Left cardiac atrium (tissue), 4 donors: ENCODE results near the gene ART1. TPM values are rescaled to one million over a fixed set of nuclear protein-coding genes. Genes with fewer than 3 reads are reported as not detected.
A peak's percentile ranks its signal among the peaks of the same experiment; 100 is the strongest.
"Not testable (repeated sequence)": the region's sequence is repeated elsewhere in the genome, so short reads cannot be mapped to it uniquely, and the experiment has no call there.

ENCODE experiments used
- ATAC-seq, 2 donors: fragments of 200-7000 bp; cut with Tn5 transposase; one replicate each; pipeline ENCODE4 v1.9.1; 2020; ENCODE audit warnings: mild to moderate bottlenecking in 2 of 2, moderate library complexity in 2 of 2
- DNase-seq: peaks from one replicate; pipeline ENCODE4 v3.0.0-alpha.2; 2020
- intact Hi-C, 2 donors: fragments of 100-400 bp; cut with DNase I; formaldehyde crosslinking; loops; one replicate each; pipeline versions ENCODE4 v1.14.1 to v1.15.1; 2022 to 2023
- total RNA-seq, 2 donors: library from RNA; stranded (reverse); fragmentation: NEBNext Ultra II Directional; extraction: Animal tissue kit (Norgen Biotek cat#: 25700); gene quantifications; one replicate each; pipeline ENCODE4 v1.2.1, GENCODE V29; 2021
- donor health status: DM: no; HTN: yes; CAD: no.
- donor health status: DM: no; HTN: yes; CAD: no; lungs with severe emphysema.
- donor health status: DM: yes; HTN: yes; CAD: no.
- donor health status: Dilated cardiomyopathy.

ART1 gene
- total RNA-seq, 2 donors from 2014 or later: not detected

DNA sequence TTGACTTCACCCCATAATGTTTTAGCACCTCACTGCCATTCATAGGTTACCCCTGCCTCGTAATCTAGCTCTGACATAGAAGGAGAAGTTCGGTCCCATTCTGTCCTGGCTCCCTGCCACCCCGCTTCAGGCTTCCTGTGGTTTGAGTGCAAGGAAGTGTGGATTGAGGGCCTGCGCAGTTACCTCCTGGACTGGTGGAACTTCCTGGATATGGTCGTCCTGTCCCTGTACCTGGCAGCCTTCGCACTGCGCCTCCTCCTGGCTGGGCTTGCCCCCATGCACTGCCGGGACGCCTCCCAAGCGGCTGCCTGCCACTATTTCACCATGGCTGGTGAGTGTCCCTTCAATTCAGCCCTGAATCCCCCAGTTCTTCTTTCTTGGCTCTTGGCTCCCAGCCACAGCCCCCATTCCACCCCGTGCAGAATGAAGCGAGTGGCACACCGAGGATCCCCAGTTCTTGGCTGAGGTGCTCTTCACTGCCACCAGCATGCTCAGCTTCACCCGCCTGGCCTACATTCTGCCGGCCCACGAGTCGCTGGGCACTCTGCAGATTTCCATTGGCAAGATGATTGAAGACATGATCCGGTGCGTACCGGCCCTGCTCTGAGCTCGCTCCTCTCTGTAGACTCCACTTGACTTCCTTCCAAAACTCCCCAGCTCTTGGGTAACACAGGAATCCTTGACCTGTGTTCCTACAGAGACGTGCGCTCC lies 18.5 kb upstream of the ART1 start:
- intact Hi-C loops: no loop called here
- DNase-seq (peak; percentile 59), ATAC-seq (peak; percentile 51 to 78)

- intact Hi-C loops: no loop called here
- DNase-seq (no peak), ATAC-seq (peak; percentile 51 to 68)
Observed at GRCh38 chr11:3627291-3627690, 17.6 kb upstream of the ART1 start.

DNA sequence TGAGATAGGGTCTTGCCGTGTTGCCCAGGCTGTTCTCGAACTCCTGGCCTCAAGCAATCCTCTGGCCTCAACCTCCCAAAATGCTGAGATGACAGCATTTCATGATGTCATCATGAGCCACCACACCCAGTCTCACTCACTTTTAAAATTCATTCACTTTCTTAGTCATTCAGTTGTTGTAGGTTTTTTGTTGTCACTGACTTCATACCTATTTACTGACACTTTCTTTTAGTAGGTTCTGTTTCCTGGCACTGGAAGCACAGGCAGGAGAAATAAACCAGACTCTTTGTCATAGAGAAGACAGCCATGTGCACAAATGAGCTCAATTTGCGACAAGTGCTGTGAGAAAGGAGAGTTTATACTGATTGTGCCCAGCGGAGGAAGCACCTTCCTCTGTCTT lies 13.6 kb upstream of the ART1 start:
- ATAC-seq: no peak
- intact Hi-C loops: no loop called here
- DNase-seq: no peak

DNA sequence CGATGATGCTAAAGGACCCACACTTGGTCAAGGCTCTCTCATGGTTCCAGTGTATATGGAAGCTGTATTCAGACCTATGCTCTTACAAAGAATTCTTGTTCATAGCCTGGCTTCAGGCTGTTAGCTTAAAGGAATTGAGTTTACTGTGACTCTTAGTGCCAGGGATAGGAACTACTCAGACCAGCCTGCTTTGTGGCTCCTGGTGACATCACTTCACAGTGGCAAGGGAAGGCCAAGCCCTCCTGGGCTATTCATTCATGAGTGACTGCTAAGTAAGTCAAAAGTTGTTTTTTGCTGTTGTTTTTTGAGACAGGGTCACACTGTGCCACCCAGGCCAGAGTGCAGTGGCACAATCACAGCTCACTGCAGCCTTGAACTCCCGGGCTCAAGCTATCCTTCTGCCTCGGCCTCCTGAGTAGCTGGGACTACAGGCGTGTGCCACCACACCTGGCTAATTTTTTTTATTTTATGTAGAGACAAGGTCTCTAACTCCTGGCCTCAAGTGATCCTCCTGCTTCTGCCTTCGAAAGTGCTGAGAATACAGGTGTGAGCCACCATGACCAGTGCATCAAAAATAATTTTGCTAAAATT lies 12.8 kb upstream of the ART1 start:
- DNase-seq (no peak), ATAC-seq (no peak)
- intact Hi-C loops: no loop called here

- ATAC-seq (no peak), DNase-seq (no peak)
- intact Hi-C loops: no loop called here
Observed at GRCh38 chr11:3635641-3636375, 9.1 kb upstream of the ART1 start.

DNA sequence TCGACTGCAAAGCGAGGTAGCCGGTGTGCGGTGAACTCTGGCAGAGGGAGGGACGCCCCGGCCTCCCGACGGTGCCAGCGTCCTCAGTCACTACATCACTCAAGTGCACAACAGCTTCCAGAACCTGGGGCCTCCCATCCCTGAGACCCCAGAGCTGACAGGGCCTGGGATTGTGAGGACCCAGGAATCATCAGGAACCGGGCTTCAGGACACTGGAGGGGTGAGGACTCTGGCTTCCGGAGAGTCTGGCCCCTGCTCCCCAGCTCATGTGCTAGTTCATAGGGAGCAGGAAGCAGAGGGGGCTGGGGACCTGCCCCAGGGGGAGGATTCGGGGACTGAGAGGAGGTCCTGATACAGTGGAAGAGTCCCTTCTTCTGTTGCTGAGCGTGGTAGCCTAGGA lies 7.7 kb upstream of the ART1 start:
- intact Hi-C loops: no loop called here
- DNase-seq (no peak), ATAC-seq (no peak)

- ATAC-seq: no peak
- DNase-seq: no peak
- intact Hi-C loops: no loop called here
Observed at GRCh38 chr11:3638513-3638912, 6.4 kb upstream of the ART1 start.

DNA sequence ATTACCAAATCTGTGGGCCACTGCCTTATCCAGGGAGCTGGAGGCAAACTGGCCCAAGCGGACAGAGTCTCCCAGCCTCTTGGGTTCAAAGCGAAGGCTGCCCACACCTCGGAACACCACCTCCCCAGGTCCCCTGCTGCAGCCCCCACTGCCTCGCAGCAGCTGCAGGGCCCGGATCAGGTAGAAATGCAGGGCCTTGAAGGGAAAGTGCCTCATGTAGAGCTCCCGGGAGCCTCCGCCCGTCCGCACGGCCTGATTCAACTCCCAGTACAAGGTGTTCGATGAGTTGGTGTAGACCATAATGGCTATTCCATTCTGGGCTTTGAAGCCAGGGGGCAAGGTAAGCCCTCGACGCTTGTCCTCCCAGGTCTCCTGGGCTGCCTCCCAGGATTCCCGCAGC lies 5.1 kb upstream of the ART1 start:
- no peak for ATAC-seq
- intact Hi-C loops: no loop called here
- no peak for DNase-seq

DNA sequence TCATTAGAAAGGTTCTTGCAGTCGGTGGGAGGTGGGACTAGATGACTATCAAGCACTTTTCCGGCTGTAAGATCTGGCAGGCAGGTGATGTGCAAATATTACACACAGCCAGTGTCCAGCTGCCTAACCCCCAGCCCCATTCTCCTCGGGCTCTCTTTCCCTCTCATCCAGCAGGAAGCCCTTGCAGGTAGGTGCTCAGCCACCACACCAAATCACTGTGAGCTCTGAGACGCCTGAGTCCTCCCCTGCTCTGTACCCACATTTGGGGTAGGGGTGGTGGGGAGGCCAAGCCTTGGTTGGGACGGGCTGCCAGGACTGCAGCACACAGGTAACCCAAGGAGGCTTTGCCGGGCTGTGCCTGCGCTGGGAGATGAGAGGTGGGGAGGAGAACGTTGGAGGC lies 3.7 kb upstream of the ART1 start:
- no peak for DNase-seq
- intact Hi-C loops: no loop called here
- ATAC-seq: no peak

- intact Hi-C loops: no loop called here
- DNase-seq: no peak
- ATAC-seq: no peak
Observed at GRCh38 chr11:3641701-3642070, 3.2 kb upstream of the ART1 start, which contains the start of gene ART5. Gene ART5, minus strand, starts transcription at chr11:3641992. Its CDS starts 130 bp downstream, at chr11:3641862.

GRCh38 chr11:3642071-3642951 lies 2.6 kb upstream of the ART1 start:
- intact Hi-C loops: no loop called here
- ATAC-seq (peak; percentile 95 to 96), DNase-seq (peak; percentile 85)

DNA sequence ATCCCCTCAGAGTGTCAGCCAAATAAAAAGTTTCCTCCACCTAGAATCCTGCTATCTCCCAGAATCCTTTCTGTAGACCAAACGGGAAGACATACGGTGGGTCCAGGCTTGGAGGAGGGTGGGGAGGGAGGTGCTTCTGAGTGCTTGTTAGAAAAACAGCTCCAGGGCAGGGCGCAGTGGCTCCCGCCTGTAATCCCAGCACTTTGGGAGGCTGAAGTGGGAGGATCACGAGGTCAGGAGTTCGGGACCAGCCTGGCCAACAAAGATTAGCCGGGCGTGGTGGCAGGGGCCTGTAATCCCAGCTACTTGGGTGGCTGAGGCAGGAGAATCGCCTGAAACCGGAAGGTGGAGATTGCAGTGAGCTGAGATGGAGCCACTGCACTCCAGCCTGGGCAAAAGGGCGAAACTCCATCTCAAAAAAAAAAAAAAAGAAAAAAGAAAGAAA lies 1.8 kb upstream of the ART1 start:
- DNase-seq, ATAC-seq, intact Hi-C loops: not testable (repeated sequence)

- no peak for DNase-seq
- ATAC-seq: no peak
- intact Hi-C loops: no loop called here
Observed at GRCh38 chr11:3645552-3645951, 624 bp downstream of the ART1 start.

DNA sequence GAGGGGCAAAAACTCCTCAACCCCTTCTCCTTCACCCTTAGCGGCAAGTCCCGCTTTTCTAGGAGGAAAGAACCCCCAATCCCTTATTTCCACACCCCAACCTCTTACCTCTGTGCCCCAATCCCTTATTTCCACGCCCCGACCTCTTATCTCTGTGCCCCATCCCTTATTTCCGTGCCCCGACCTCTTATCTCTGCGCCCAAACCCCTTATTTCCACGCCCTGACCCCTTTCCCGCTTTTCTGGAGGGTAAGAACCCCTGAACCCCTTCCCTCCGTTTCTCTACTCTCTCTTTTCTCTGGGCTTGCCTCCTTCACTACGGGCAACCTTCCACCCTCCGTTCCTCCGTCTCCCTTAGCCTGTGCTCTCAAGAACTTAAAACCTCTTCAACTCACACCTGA lies 3.9 kb downstream of the ART1 start:
- intact Hi-C loops, ATAC-seq, DNase-seq: not testable (repeated sequence)

- intact Hi-C loops, DNase-seq, ATAC-seq: not testable (repeated sequence)
Observed at GRCh38 chr11:3649374-3649773, 4.4 kb downstream of the ART1 start.

GRCh38 chr11:3652514-3652913 lies 7.6 kb downstream of the ART1 start:
- ATAC-seq, DNase-seq, intact Hi-C loops: not testable (repeated sequence)

- ATAC-seq: no peak
- intact Hi-C loops: no loop called here
- no peak for DNase-seq
Observed at GRCh38 chr11:3655547-3655946, 10.6 kb downstream of the ART1 start.

DNA sequence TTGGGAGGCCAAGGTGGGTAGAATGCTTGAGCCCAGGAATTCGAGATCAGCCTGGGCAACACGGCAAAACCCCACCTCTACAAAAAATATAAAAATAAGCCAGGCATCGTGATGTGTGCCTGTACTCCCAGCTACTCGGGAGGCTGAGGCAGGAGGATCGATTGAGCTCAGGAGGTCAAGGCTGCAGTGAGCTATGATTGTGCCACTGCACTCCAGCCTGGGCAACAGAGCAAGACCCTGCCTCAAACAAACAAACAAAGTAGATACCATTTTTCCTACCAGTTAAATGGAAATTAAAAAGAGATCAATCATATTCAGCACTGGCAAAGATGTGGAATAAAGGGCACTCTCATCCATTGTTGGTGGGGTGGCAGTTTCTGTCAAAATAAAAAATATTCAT lies 12.4 kb downstream of the ART1 start:
- ATAC-seq, DNase-seq, intact Hi-C loops: not testable (repeated sequence)

- DNase-seq (no peak), ATAC-seq (no peak)
- intact Hi-C loops: no loop called here
Observed at GRCh38 chr11:3658252-3658651, 13.3 kb downstream of the ART1 start.
